Fibroblast of skin of scalp (primary cell): Measurements from ENCODE around the gene HOXA11.
A peak's percentile ranks its signal among the peaks of the same experiment; 100 is the strongest.

ENCODE experiments used
- DNase-seq: peaks from one replicate; pipeline ENCODE4 v3.0.0-alpha.2; 2013

The HOXA11 gene

GRCh38 chr7:27168265-27168947 is 16.6 kb downstream of the HOXA11 start:
- no peak for DNase-seq

DNA sequence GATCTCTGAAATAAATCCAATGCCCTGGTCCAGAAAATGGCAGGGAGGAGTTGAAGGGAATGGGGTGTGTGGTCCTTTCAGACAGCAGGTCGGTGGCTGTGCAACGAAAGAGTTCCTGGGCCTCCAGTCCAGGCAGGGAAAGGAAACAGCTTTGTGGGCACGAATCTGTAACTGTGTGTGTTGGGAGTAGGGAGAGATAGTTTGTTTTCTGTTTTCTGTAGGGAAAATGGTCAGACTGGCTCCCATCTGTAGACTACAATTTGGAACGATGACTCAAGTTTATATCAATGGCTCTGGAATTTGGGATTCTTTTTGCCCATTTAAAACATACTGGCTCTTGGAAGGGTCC is 17.1 kb downstream of the HOXA11 start:
- no peak for DNase-seq

DNA sequence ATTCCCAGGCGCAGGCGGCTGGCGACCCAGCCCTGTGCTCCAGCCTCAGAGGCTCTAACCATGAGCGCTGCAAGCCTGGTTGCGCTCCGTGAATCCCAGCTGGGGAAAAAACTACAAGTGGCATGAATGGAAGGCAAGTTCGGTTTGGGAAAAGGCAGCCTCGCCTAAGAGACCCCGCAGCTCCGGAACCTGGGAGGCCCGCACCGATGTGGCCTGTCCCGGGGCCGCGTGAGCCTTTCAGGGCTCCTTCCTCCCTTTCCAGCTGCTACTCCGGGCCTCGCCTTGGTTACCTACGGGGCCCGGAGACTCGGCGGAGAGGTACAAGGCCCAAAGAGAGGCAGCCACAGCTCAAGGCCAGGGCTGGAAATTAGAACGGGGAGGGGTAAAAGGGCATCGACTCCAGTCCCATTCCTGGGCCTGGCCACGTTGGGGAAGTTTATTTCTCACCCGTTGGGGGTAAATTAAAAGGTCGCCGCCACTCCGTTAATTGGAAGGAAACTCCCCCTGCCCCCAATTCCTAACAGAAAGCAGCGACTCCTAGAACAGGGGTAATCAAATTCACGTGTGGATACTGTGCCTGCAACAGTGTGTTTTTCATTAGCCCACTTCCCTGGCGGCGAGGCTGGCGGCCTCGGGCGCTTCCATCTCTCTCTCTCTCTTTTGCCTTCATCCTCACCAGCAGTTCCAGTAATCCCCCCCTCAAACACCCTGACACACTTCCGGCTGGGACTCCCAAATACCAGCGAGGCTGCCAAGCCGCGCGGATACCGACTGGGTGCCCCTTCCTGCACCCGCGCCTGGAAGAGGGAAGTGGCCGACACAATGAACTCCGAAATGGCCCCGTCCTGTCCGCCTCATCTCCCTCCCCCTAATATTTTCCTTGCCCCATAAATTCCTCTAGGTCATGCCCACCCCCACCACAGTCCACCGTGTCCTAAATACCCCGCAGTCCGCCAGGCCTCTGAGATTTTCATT is 18.2 kb downstream of the HOXA11 start:
- DNase-seq: no peak

DNA sequence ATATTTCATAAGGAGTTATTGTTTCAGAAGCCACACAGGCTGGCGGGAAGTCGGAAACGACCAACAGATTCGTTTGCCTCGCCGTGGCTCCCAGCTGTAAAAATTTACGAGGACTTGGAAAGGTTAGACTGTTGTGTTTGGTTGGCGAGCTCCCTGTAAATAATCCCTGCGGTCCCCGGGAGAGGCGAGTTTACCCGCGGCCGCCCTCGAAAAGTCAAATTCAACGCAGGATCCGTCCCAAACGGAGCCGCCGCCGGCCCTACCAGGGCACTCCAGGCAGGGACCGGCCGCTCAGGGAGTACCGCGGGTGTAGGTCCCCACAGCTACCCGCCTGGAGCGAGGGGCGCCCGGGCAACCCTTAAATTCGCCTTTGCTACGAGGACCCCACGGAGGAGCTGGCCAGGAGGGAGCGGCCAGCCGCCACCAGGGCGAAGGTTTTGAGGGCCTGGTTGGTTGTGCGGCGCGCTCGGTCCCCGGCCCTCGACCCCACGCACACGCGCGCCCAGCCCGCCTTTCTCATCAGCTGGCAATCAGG is 19.0 kb downstream of the HOXA11 start:
- DNase-seq: no peak

DNA sequence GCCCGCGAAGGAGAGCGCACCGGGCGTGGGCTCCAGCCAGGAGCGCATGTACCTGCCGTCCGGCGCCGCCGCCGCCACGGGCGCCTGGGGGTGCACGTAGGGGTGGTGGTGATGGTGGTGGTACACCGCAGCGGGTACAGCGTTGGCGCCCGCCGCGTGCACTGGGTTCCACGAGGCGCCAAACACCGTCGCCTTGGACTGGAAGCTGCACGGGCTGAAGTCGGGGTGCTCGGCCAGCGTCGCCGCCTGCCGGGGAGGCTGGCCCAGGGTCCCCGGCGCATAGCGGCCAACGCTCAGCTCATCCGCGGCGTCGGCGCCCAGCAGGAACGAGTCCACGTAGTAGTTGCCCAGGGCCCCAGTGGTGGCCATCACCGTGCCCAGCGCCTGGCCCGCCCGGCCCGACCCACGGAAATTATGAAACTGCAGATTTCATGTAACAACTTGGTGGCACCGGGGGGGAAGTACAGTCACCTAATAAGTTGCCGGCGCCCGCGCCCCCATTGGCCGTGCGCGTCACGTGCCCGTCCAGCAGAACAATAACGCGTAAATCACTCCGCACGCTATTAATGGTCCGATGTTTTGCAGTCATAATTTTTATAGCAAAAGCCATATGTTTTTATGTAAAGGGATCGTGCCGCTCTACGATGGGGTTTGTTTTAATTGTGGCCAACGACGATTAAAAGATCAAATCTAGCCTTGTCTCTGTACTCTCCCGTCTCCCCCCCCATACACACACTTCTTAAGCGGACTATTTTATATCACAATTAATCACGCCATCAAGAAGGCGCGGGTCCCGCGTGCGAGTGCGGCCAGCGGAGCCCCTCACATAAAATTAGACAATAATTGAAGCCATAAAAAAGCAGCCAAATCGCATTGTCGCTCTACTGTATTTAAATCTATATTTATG is 19.7 kb downstream of the HOXA11 start, which contains the start of gene HOXA9:
Gene HOXA9 (minus strand): TSS at position 449 of the 907 bp plus-strand sequence. CDS start 80 bp downstream, at position 369.
- DNase-seq: no peak

- DNase-seq: no peak
These were observed 20.5 kb downstream of the HOXA11 start for GRCh38 chr7:27164367-27165088.

DNA sequence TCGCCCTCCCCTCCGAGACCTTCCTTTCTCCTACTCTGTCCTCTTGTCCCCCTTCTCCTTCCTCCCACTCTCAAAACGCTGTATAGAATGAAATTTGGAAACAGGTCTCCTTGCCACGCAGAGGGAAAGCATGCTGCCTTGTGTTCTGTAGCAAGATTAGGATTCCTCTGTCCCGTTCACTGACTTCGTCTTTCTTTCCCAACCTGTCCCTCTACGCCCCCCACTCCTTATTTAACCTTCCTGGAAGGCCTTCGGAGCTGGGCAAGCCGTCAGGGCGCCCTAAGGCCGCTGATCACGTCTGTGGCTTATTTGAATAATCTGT is 21.0 kb downstream of the HOXA11 start:
- DNase-seq: no peak

- no peak for DNase-seq
These were observed 21.6 kb downstream of the HOXA11 start for GRCh38 chr7:27163288-27164044.

GRCh38 chr7:27162561-27163287 is 22.3 kb downstream of the HOXA11 start:
- no peak for DNase-seq

DNA sequence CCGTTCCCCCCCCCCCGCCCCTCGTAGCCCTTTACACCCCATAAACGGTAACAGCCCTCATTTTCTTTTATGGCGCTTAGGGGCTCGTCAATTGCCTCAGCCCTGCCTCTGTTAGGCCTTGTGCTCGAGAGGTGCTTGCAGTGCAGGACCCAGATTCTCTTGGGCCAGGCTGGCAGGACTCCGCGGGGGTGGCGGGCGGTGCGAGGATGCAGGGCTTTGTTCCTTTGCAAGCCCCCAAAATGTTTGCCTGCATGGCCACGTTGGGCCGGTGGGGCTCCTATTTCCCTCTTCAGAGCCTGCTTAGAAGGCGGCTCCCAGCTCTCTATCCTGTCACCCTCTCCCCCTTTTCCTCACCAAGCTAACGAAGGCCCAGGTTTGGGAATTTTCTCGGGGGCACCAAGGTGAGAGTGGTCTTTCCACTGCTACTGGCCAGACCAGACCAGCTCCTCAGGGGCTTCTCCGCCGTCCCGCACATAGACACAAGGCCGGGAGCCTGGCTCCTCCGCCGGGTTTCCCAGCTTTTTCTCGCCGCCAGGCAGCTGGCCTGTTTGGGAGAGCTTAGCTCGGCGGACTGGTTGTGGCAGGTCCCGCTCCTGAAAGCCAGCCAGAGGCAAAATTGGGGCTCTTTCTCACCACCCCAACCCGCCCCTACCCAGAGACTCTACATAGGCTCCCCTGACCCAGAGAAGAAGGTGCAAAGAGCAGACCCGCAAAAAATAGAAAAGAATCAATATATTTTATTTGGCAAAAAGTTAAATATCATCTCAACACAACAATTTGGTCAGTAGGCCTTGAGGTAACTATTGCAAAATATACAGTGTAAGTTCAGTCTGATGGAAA is 23.1 kb downstream of the HOXA11 start:
- DNase-seq: no peak

DNA sequence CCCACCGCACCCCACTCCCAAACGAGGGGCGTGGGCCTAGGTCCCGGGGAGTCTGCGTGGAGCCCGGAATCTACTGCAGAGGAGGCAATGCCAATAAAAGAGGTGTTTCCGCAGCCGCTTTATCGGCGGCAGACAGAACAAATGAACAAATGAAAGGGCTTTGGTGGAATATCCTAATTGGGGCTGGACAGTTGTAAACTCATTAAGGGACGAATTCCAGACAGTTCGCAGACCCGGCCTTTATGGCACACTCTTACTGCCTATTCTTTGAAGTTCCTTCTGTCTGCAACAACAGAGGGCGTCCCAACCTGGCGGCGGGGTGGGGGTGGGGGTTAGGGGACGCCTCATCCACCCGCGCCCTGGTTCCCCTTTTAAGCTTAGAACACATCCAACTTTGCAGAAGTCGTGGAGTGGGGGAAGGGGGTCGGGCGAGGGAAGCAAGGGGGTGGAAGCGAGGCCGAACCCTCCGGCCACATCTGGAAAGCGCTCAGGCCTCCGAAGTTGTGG is 23.8 kb downstream of the HOXA11 start:
- DNase-seq: no peak

GRCh38 chr7:27160546-27161213 is 24.4 kb downstream of the HOXA11 start:
- peak; percentile 69 for DNase-seq

GRCh38 chr7:27160145-27160545 is 24.9 kb downstream of the HOXA11 start:
- DNase-seq: no peak

- no peak for DNase-seq
These were observed 25.5 kb downstream of the HOXA11 start for GRCh38 chr7:27159266-27160144.

GRCh38 chr7:27158436-27159265 is 26.4 kb downstream of the HOXA11 start:
- DNase-seq: no peak

DNA sequence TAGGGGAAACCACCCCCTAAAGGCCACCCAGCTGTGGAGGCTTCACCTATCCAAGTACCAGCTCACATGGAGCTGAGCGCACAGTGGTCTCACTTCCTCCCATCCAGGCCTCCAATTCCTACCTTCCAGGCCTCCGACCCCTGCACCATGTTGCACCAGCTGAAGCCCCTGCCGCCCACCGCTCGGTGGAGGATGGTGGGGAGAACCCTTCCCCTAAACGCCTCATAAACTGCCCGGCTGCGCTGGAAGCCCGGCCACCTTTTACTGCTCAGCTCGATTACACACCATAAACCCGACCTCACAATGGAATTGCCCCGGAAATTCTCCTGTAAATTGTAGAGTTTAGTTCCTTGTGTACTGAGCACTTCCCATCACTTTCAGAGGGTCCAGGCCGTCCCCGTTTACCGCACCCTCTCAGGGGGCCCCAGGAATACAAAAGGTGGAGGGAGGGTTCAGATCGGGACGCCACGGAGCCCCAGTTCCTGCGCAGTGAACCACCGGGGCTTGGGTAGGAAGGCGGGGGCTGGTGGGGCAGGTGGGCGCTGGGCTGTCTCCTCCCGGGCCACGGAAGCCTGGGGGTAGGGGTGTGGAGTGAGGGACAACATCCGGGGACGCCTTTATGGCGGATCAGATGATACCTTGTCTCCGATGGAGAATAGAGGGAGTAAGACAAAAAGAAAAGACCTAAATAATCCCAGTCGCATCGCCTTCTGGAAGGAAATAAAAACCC is 27.2 kb downstream of the HOXA11 start:
- DNase-seq: no peak
